ENCODE results near the gene LYVE1.

- TF ChIP-seq RFX5 (IDR thresholded peaks at IDR 0.05) (no peak), POLR2A (IDR thresholded peaks at IDR 0.05; ENCODE audit: low read length) (no peak), EP300 (IDR thresholded peaks at IDR 0.05) (no peak), CBX8 (IDR thresholded peaks at IDR 0.05) (no peak), RAD21 (conservative IDR thresholded peaks at IDR 0.05 in 1 of 2, IDR thresholded peaks at IDR 0.05 in 1 of 2) (no peak), REST (IDR thresholded peaks at IDR 0.05) (no peak), MAZ (IDR thresholded peaks at IDR 0.05; ENCODE audit: borderline replicate concordance, low read depth, low read length) (no peak), CTCF (IDR thresholded peaks at IDR 0.05) (no peak), ESRRA (IDR thresholded peaks at IDR 0.05; ENCODE audit: borderline replicate concordance, low read length) (no peak), RCOR1 (IDR thresholded peaks at IDR 0.05; ENCODE audit: low read depth, low read length) (no peak), MAX (IDR thresholded peaks at IDR 0.05) (no peak)
These were observed 5.1 kb upstream of the LYVE1 start for GRCh38 chr11:10573556-10573955.
